Hepatocyte (in vitro differentiated cells): Measurements from ENCODE around the gene WDR72. TPM values are rescaled to one million over a fixed set of nuclear protein-coding genes. Genes with fewer than 3 reads are reported as not detected.

ENCODE experiments used
- DNase-seq: peaks from one replicate; pipeline ENCODE4 v3.0.0-alpha.2; 2016; ENCODE audit warnings: low spot score
- H2AFZ ChIP-seq: fragments of 200-600 bp; sonication (generic); 2 replicates; pipeline ENCODE4 v1.6.0; 2016; ENCODE audit warnings: antibody characterized with exemption, mild to moderate bottlenecking
- H3K27ac ChIP-seq: fragments of 200-600 bp; sonication (generic); 2 replicates; pipeline ENCODE4 v1.5.1; 2016; ENCODE audit warnings: mild to moderate bottlenecking
- H3K27me3 ChIP-seq: fragments of 200-600 bp; sonication (generic); 2 replicates; pipeline ENCODE4 v1.6.1; 2016
- H3K36me3 ChIP-seq: fragments of 200-600 bp; sonication (generic); replicated peaks from 2 replicates; pipeline ENCODE4 v1.5.1; 2016; ENCODE audit warnings: low read depth; ENCODE audit not compliant: insufficient read depth
- H3K4me1 ChIP-seq: fragments of 200-600 bp; sonication (generic); 2 replicates; pipeline ENCODE4 v1.5.1; 2016; ENCODE audit warnings: mild to moderate bottlenecking, moderate library complexity; ENCODE audit not compliant: insufficient read depth
- H3K4me2 ChIP-seq: fragments of 200-600 bp; sonication (generic); 2 replicates; pipeline ENCODE4 v1.6.0; 2016
- H3K4me3 ChIP-seq: fragments of 200-600 bp; sonication (generic); 2 replicates; pipeline ENCODE4 v1.5.1; 2016; ENCODE audit warnings: mild to moderate bottlenecking
- H3K79me2 ChIP-seq: fragments of 200-600 bp; sonication (generic); 2 replicates; pipeline ENCODE4 v1.6.0; 2017; ENCODE audit warnings: mild to moderate bottlenecking
- H3K9me2 ChIP-seq: fragments of 200-600 bp; sonication (generic); replicated peaks from 2 replicates; pipeline ENCODE4 v1.6.0; 2017; ENCODE audit warnings: mild to moderate bottlenecking; ENCODE audit not compliant: insufficient read depth
- H3K9me3 ChIP-seq: fragments of 200-600 bp; sonication (generic); 2 replicates; pipeline ENCODE4 v1.5.1; 2016; ENCODE audit warnings: low read depth, mild to moderate bottlenecking
- H4K20me1 ChIP-seq: fragments of 200-600 bp; sonication (generic); 2 replicates; pipeline ENCODE4 v1.6.0; 2016; ENCODE audit warnings: mild to moderate bottlenecking; ENCODE audit not compliant: insufficient read depth, poor library complexity, severe bottlenecking
- CTCF ChIP-seq: fragments of 200-600 bp; sonication (generic); IDR thresholded peaks from 2 replicates; pipeline ENCODE4 v1.5.1; 2016; ENCODE audit warnings: antibody characterized with exemption, mild to moderate bottlenecking; ENCODE audit not compliant: poor library complexity
- EZH2 ChIP-seq: fragments of 200-600 bp; sonication (generic); IDR thresholded peaks from 2 replicates; pipeline ENCODE4 v1.6.1; 2016; ENCODE audit warnings: antibody characterized with exemption, mild to moderate bottlenecking, borderline replicate concordance
- EZH2phosphoT487 ChIP-seq: fragments of 200-600 bp; sonication (generic); IDR thresholded peaks from one replicate; pipeline ENCODE4 v1.6.1; 2018; ENCODE audit warnings: antibody characterized with exemption, mild to moderate bottlenecking, low read depth, moderate library complexity; ENCODE audit not compliant: unreplicated experiment, severe bottlenecking
- WGBS: methylation state at CpG from one replicate; pipeline ENCODE4 v1.1.6; 2016; ENCODE audit warnings: low lambda C conversion rate; ENCODE audit errors: missing lambda C conversion rate; 5-methylcytosine and 5-hydroxymethylcytosine counted together
- polyA plus RNA-seq: library from polyadenylated mRNA; unstranded; fragments of >200 nt; fragmentation: Nextera tagmentation; extraction: Ambion mirVana; gene quantifications from 2 replicates; pipeline ENCODE4 v1.2.1, GENCODE V29; 2016
- total RNA-seq: library from RNA; depleted of rRNA; stranded (reverse); fragments of >200 nt; gene quantifications from 2 replicates; pipeline ENCODE4 v1.2.3, GENCODE V29; 2014

The WDR72 gene
- total and polyA plus RNA-seq, 2 experiments from 2014 or later = 3.5 to 6.4 TPM

GRCh38 chr15:53472883-53473282 is 286.6 kb downstream of the WDR72 start:
- H3K27me3 ChIP-seq = no peaks in the 10 kb centered on the region
- no peak for TF ChIP-seq CTCF
- TF ChIP-seq EZH2 = no peak
- TF ChIP-seq EZH2phosphoT487 = no peak
- no peak overlapping the region for H3K4me3 ChIP-seq
- no peaks in the 10 kb centered on the region for H3K36me3 ChIP-seq
- H3K9me2 ChIP-seq = no peaks in the 10 kb centered on the region
- 45% methylated on average over 5 of the region's 5 CpGs for WGBS
- DNase-seq = peak; percentile 10
- no peaks in the 10 kb centered on the region for H3K4me1 ChIP-seq
- H3K79me2 ChIP-seq = no peaks in the 10 kb centered on the region
- no peak overlapping the region for H3K27ac ChIP-seq
- no peaks in the 10 kb centered on the region for H4K20me1 ChIP-seq
- H2AFZ ChIP-seq = no peak overlapping the region
- H3K9me3 ChIP-seq = no peaks in the 10 kb centered on the region
- H3K4me2 ChIP-seq = no peak overlapping the region

- Histone ChIP-seq H3K27me3 (no peaks in the 10 kb centered on the region), H3K4me1 (no peaks in the 10 kb centered on the region), H3K36me3 (no peaks in the 10 kb centered on the region), H3K9me2 (no peaks in the 10 kb centered on the region), H3K27ac (no peak overlapping the region), H3K79me2 (no peaks in the 10 kb centered on the region), H3K4me3 (no peak overlapping the region), H2AFZ (no peak overlapping the region), H3K9me3 (no peaks in the 10 kb centered on the region), H3K4me2 (no peak overlapping the region), H4K20me1 (no peaks in the 10 kb centered on the region)
- TF ChIP-seq EZH2phosphoT487 = no peak
- TF ChIP-seq EZH2 = no peak
- TF ChIP-seq CTCF = no peak
- no peak for DNase-seq
- WGBS = 89% methylated on average over 3 of the region's 3 CpGs
Observed at GRCh38 chr15:53472210-53472609, 287.3 kb downstream of the WDR72 start.

DNA sequence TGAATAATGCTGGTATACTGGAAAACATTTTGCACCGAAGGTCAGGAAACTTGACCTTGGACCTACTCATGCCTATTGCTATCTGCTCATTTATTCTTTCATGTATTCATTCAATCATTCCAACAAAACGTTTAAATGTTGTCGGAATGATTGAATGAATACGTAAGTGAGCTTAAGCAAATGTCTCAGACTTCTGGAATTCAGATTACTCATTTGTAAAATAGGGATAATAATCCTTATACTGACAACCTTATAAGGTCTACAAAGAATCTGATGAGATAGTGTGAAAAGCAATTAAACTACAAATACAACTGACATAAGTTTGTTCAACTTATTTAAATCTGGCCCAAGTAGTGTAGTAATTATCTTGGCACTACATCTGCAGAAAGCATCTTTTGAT is 288.7 kb downstream of the WDR72 start:
- no peak for DNase-seq
- H3K27ac ChIP-seq = no peak overlapping the region
- TF ChIP-seq CTCF (no peak), EZH2 (no peak), EZH2phosphoT487 (no peak)
- no peaks in the 10 kb centered on the region for H3K9me3 ChIP-seq
- H2AFZ ChIP-seq = no peak overlapping the region
- 82% methylated on average over 4 of the region's 4 CpGs for WGBS
- no peak overlapping the region for H3K4me3 ChIP-seq
- H3K4me1 ChIP-seq = no peaks in the 10 kb centered on the region
- no peaks in the 10 kb centered on the region for H3K27me3 ChIP-seq
- H3K79me2 ChIP-seq = no peaks in the 10 kb centered on the region
- H4K20me1 ChIP-seq = no peaks in the 10 kb centered on the region
- no peaks in the 10 kb centered on the region for H3K9me2 ChIP-seq
- H3K36me3 ChIP-seq = no peaks in the 10 kb centered on the region
- no peak overlapping the region for H3K4me2 ChIP-seq

DNA sequence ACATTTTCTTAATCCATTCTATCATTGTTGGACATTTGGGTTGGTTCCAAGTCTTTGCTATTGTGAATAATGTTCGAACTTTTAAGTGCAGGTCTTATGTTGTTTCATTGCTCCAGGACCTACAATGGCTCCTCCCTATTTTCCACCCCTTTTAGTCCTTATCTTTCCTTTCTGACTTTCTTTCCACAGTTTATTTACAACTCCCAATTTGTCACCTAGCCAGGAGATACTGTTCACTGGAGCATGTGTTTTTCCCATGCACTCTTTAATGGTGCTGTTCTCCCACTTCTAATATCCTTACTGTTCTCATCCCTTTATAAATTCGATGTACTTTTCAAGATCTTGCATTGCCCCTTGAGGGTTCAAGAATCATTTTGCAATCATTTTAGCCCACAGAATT is 290.0 kb downstream of the WDR72 start:
- 100% methylated on average over 2 of the region's 2 CpGs for WGBS
- Histone ChIP-seq H3K9me2 (no peaks in the 10 kb centered on the region), H3K4me2 (no peak overlapping the region), H3K4me1 (no peaks in the 10 kb centered on the region), H3K79me2 (no peaks in the 10 kb centered on the region), H3K4me3 (no peak overlapping the region), H4K20me1 (no peaks in the 10 kb centered on the region), H2AFZ (no peak overlapping the region), H3K9me3 (no peaks in the 10 kb centered on the region), H3K27ac (no peak overlapping the region), H3K36me3 (no peaks in the 10 kb centered on the region), H3K27me3 (no peaks in the 10 kb centered on the region)
- TF ChIP-seq CTCF = no peak
- no peak for TF ChIP-seq EZH2
- no peak for TF ChIP-seq EZH2phosphoT487
- DNase-seq = no peak
